ENCODE data around the gene PCDH8.

Gene PCDH8

GRCh38 chr13:52846567-52847321, 1.7 kb downstream of the PCDH8 start:
- H4K20me1 ChIP-seq (ENCODE audit: insufficient read depth, low read length): no peaks in the 10 kb centered on the region
- no peaks in the 10 kb centered on the region for H3K4me1 ChIP-seq (ENCODE audit: insufficient read depth, low read length, severe bottlenecking)
- no peaks in the 10 kb centered on the region for H3F3A ChIP-seq (ENCODE audit: insufficient read depth, low read length)
- H3K27ac ChIP-seq (ENCODE audit: low read depth, low read length, poor library complexity, severe bottlenecking): no peak overlapping the region
- H3K9me3 ChIP-seq (ENCODE audit: low read length): no peaks in the 10 kb centered on the region
- H3K9me2 ChIP-seq (ENCODE audit: low read depth, low read length): no peaks in the 10 kb centered on the region
- H3K36me3 ChIP-seq (ENCODE audit: insufficient read depth, low read length): no peaks in the 10 kb centered on the region
- no peak overlapping the region for H3K4me3 ChIP-seq (ENCODE audit: low read depth, low read length, poor library complexity, severe bottlenecking)
- no peak overlapping the region for H2AFZ ChIP-seq (ENCODE audit: low read length)
- TF ChIP-seq CTCF (IDR thresholded peaks at IDR 0.05; ENCODE audit: low read length) (no peak), EZH2 (IDR thresholded peaks at IDR 0.05; ENCODE audit: borderline replicate concordance, low read length) (no peak)
- H3K27me3 ChIP-seq (ENCODE audit: insufficient read depth, low read length): no peaks in the 10 kb centered on the region
- no peak overlapping the region for H3K4me2 ChIP-seq (ENCODE audit: low read length)
- no peaks in the 10 kb centered on the region for H3K79me2 ChIP-seq (ENCODE audit: insufficient read depth, low read length)
- no peak overlapping the region for H3K9ac ChIP-seq (ENCODE audit: low read length)

- no peak overlapping the region for H3K4me2 ChIP-seq (ENCODE audit: low read length)
- no peaks in the 10 kb centered on the region for H3K79me2 ChIP-seq (ENCODE audit: insufficient read depth, low read length)
- no peaks in the 10 kb centered on the region for H3K27me3 ChIP-seq (ENCODE audit: insufficient read depth, low read length)
- no peak overlapping the region for H3K27ac ChIP-seq (ENCODE audit: low read depth, low read length, poor library complexity, severe bottlenecking)
- H3K9ac ChIP-seq (ENCODE audit: low read length): no peak overlapping the region
- H3F3A ChIP-seq (ENCODE audit: insufficient read depth, low read length): no peaks in the 10 kb centered on the region
- H3K4me1 ChIP-seq (ENCODE audit: insufficient read depth, low read length, severe bottlenecking): no peaks in the 10 kb centered on the region
- H4K20me1 ChIP-seq (ENCODE audit: insufficient read depth, low read length): no peaks in the 10 kb centered on the region
- no peak overlapping the region for H3K4me3 ChIP-seq (ENCODE audit: low read depth, low read length, poor library complexity, severe bottlenecking)
- no peak for TF ChIP-seq EZH2 (IDR thresholded peaks at IDR 0.05; ENCODE audit: borderline replicate concordance, low read length)
- H2AFZ ChIP-seq (ENCODE audit: low read length): no peak overlapping the region
- no peaks in the 10 kb centered on the region for H3K9me2 ChIP-seq (ENCODE audit: low read depth, low read length)
- H3K36me3 ChIP-seq (ENCODE audit: insufficient read depth, low read length): no peaks in the 10 kb centered on the region
- H3K9me3 ChIP-seq (ENCODE audit: low read length): no peaks in the 10 kb centered on the region
These were observed 2.5 kb downstream of the PCDH8 start for GRCh38 chr13:52845766-52846566.

GRCh38 chr13:52845334-52845761, 3.1 kb downstream of the PCDH8 start:
- no peak overlapping the region for H2AFZ ChIP-seq (ENCODE audit: low read length)
- TF ChIP-seq EZH2 (IDR thresholded peaks at IDR 0.05; ENCODE audit: borderline replicate concordance, low read length) (no peak), CTCF (IDR thresholded peaks at IDR 0.05; ENCODE audit: low read length) (no peak)
- H3K9me3 ChIP-seq (ENCODE audit: low read length): no peaks in the 10 kb centered on the region
- H3K4me1 ChIP-seq (ENCODE audit: insufficient read depth, low read length, severe bottlenecking): no peaks in the 10 kb centered on the region
- H3K9me2 ChIP-seq (ENCODE audit: low read depth, low read length): no peaks in the 10 kb centered on the region
- no peaks in the 10 kb centered on the region for H3K27me3 ChIP-seq (ENCODE audit: insufficient read depth, low read length)
- H3F3A ChIP-seq (ENCODE audit: insufficient read depth, low read length): no peaks in the 10 kb centered on the region
- H3K4me2 ChIP-seq (ENCODE audit: low read length): no peak overlapping the region
- no peak overlapping the region for H3K4me3 ChIP-seq (ENCODE audit: low read depth, low read length, poor library complexity, severe bottlenecking)
- H3K9ac ChIP-seq (ENCODE audit: low read length): no peak overlapping the region
- no peaks in the 10 kb centered on the region for H3K79me2 ChIP-seq (ENCODE audit: insufficient read depth, low read length)
- H3K27ac ChIP-seq (ENCODE audit: low read depth, low read length, poor library complexity, severe bottlenecking): no peak overlapping the region
- H3K36me3 ChIP-seq (ENCODE audit: insufficient read depth, low read length): no peaks in the 10 kb centered on the region
- H4K20me1 ChIP-seq (ENCODE audit: insufficient read depth, low read length): no peaks in the 10 kb centered on the region

Data from OCI-LY1 (cell line).